Activated naive CD4-positive, alpha-beta T cell treated with anti-CD3 and anti-CD28 coated beads, Interleukin-2, amount 10 ng/mL, durations not matched to agents 5 hours and 36 hours (primary cell): Measurements from ENCODE around the gene CHEK2. TPM values are rescaled to one million over a fixed set of nuclear protein-coding genes. Genes with fewer than 3 reads are reported as not detected.

Source experiments
- total RNA-seq, 2 experiments: library from RNA; stranded (reverse); gene quantifications; one replicate each; pipeline ENCODE4 v1.2.3, GENCODE V29; 2021

CHEK2 gene
- 10 to 100 TPM; 35.6 to 37.2 TPM for total RNA-seq

GRCh38 chr22:28741785-28742561 is at the start of gene CHEK2, which contains the start of gene HSCB:
TSS of gene CHEK2 (minus strand) at chr22:28741820. CDS start at chr22:28734721, 7,099 bp downstream.
TSS of gene HSCB (plus strand) at chr22:28742039. CDS start at chr22:28742096, 57 bp downstream.

GRCh38 chr22:28772633-28773460 is 31.2 kb upstream of the CHEK2 start, which contains the start of gene CCDC117:
TSS of gene CCDC117 (plus strand) at chr22:28772695. CDS start at chr22:28772850, 155 bp downstream.

GRCh38 chr22:28679611-28680287 is 61.9 kb downstream of the CHEK2 start, which contains the start of gene TTC28:
TSS of gene TTC28 (minus strand) at chr22:28679840. CDS start at chr22:28679723, 117 bp downstream.

Other genes starting within 250 kb of the CHEK2 start
- gene TTC28, start 62.0 kb downstream of the CHEK2 start, total RNA-seq, result 1 to 10 TPM in 1 of 2 experiments, under 1 TPM in 1; 0.96 to 1.2 TPM
- gene HSCB, start 219 bp upstream of the CHEK2 start, total RNA-seq, result 10 to 100 TPM; 11.1 to 11.2 TPM
- gene CCDC117, start 30.9 kb upstream of the CHEK2 start, total RNA-seq, result 10 to 100 TPM; 26.0 to 26.4 TPM
- 100 to 1,000 TPM; 340 to 348 TPM for gene XBP1, start 58.7 kb upstream of the CHEK2 start, total RNA-seq
- gene ZNRF3, start 141.8 kb upstream of the CHEK2 start, total RNA-seq, result under 1 TPM; 0.68 to 0.77 TPM